SK-N-MC (cell line): ENCODE data around the gene ACP2.

ENCODE experiments used
- DNase-seq: peaks from one replicate; pipeline ENCODE4 v3.0.0-alpha.2; 2011; ENCODE audit warnings: low read depth, low spot score
- H3K27ac ChIP-seq: fragments of 200-600 bp; sonication (generic); 2 replicates; pipeline ENCODE4 v1.5.1; 2016; ENCODE audit warnings: mixed run types
- H3K36me3 ChIP-seq: fragments of 200-600 bp; sonication (generic); 2 replicates; pipeline ENCODE4 v1.6.1; 2017; ENCODE audit warnings: antibody characterized with exemption, low read length, mixed read lengths; ENCODE audit not compliant: insufficient read depth
- H3K4me3 ChIP-seq: fragments of 200-600 bp; sonication (generic); 2 replicates; pipeline ENCODE4 v1.5.1; 2016
- H3K9ac ChIP-seq: fragments of 200-600 bp; sonication (generic); 2 replicates; pipeline ENCODE4 v1.8.0; 2017; ENCODE audit warnings: mixed run types, mixed read lengths; ENCODE audit not compliant: insufficient read length
- H3K9me3 ChIP-seq: fragments of 200-600 bp; sonication (generic); 2 replicates; pipeline ENCODE4 v1.6.1; 2017; ENCODE audit warnings: low read depth, mild to moderate bottlenecking, antibody characterized with exemption, low read length, moderate library complexity, mixed read lengths
- EZH2 ChIP-seq: fragments of 200-600 bp; sonication (generic); IDR thresholded peaks from one replicate; pipeline ENCODE4 v1.6.1; 2017; ENCODE audit warnings: antibody characterized with exemption
- FOXP2 ChIP-seq: optimal IDR thresholded peaks from 2 replicates; pipeline ENCODE3; 2011; ENCODE audit warnings: mild to moderate bottlenecking, moderate library complexity; ENCODE audit not compliant: insufficient read depth; ENCODE audit errors: extremely low read length, control extremely low read depth
- POLR2AphosphoS5 ChIP-seq: IDR thresholded peaks from 2 replicates; pipeline ENCODE4 v1.6.1; 2012; ENCODE audit warnings: mild to moderate bottlenecking, low read depth, low read length, borderline replicate concordance

The ACP2 gene

GRCh38 chr11:47242596-47243192 is 5.9 kb downstream of the ACP2 start:
- Histone ChIP-seq H3K9ac (no peak overlapping the region), H3K4me3 (no peak overlapping the region), H3K27ac (no peak overlapping the region), H3K9me3 (no peaks in the 10 kb centered on the region), H3K36me3 (peaks cover 50% of the 10 kb centered on the region)
- TF ChIP-seq FOXP2 (no peak), POLR2AphosphoS5 (no peak), EZH2 (no peak)
- no peak for DNase-seq

GRCh38 chr11:47241841-47242301 is 6.7 kb downstream of the ACP2 start:
- no peak for TF ChIP-seq POLR2AphosphoS5
- Histone ChIP-seq H3K9me3 (no peaks in the 10 kb centered on the region), H3K4me3 (no peak overlapping the region), H3K27ac (no peak overlapping the region), H3K36me3 (peaks cover 47% of the 10 kb centered on the region), H3K9ac (no peak overlapping the region)
- no peak for DNase-seq

- Histone ChIP-seq H3K9me3 (no peaks in the 10 kb centered on the region), H3K9ac (no peak overlapping the region), H3K27ac (no peak overlapping the region), H3K36me3 (peaks cover 43% of the 10 kb centered on the region), H3K4me3 (no peak overlapping the region)
- no peak for DNase-seq
- TF ChIP-seq POLR2AphosphoS5 (no peak), EZH2 (no peak), FOXP2 (no peak)
Observed at GRCh38 chr11:47239852-47240251, 8.8 kb downstream of the ACP2 start.

GRCh38 chr11:47236482-47236881 is 12.1 kb downstream of the ACP2 start:
- DNase-seq, result no peak
- Histone ChIP-seq H3K4me3 (no peak overlapping the region), H3K9ac (no peak overlapping the region), H3K36me3 (peaks cover 22% of the 10 kb centered on the region), H3K9me3 (no peaks in the 10 kb centered on the region), H3K27ac (no peak overlapping the region)
- TF ChIP-seq FOXP2, result no peak
- TF ChIP-seq EZH2, result no peak
- no peak; the same call in 1 of the 2 replicates for TF ChIP-seq POLR2AphosphoS5

GRCh38 chr11:47235163-47235562 is 13.5 kb downstream of the ACP2 start:
- Histone ChIP-seq H3K9me3 (no peaks in the 10 kb centered on the region), H3K4me3 (no peak overlapping the region), H3K9ac (no peak overlapping the region), H3K36me3 (peaks cover 15% of the 10 kb centered on the region), H3K27ac (no peak overlapping the region)
- DNase-seq, result no peak
- TF ChIP-seq POLR2AphosphoS5, result no peak
- TF ChIP-seq FOXP2, result no peak
- no peak for TF ChIP-seq EZH2

- H3K9me3 ChIP-seq, result no peaks in the 10 kb centered on the region
- TF ChIP-seq FOXP2 (no peak), EZH2 (no peak), POLR2AphosphoS5 (no peak)
- H3K36me3 ChIP-seq, result peaks cover 10% of the 10 kb centered on the region
- no peak overlapping the region for H3K27ac ChIP-seq
- DNase-seq, result no peak
- no peak overlapping the region for H3K4me3 ChIP-seq
- no peak overlapping the region for H3K9ac ChIP-seq
Observed at GRCh38 chr11:47234669-47235100, 13.9 kb downstream of the ACP2 start.

GRCh38 chr11:47233989-47234668 is 14.5 kb downstream of the ACP2 start:
- Histone ChIP-seq H3K36me3 (peaks cover 5% of the 10 kb centered on the region; the same call in 1 of the 2 replicates), H3K4me3 (no peak overlapping the region), H3K9me3 (no peaks in the 10 kb centered on the region), H3K27ac (no peak overlapping the region), H3K9ac (no peak overlapping the region)
- DNase-seq, result no peak
- TF ChIP-seq FOXP2 (no peak), POLR2AphosphoS5 (no peak), EZH2 (no peak)

GRCh38 chr11:47233051-47233450 is 15.6 kb downstream of the ACP2 start:
- Histone ChIP-seq H3K4me3 (no peak overlapping the region), H3K9ac (no peak overlapping the region), H3K9me3 (no peaks in the 10 kb centered on the region), H3K36me3 (no peaks in the 10 kb centered on the region; the same call in 1 of the 2 replicates), H3K27ac (no peak overlapping the region)
- DNase-seq, result no peak
- TF ChIP-seq POLR2AphosphoS5 (no peak), FOXP2 (no peak), EZH2 (no peak)
